H1 (cell line): ENCODE measurements around the gene AFG1L. TPM values are rescaled to one million over a fixed set of nuclear protein-coding genes. Genes with fewer than 3 reads are reported as not detected.
A peak's percentile ranks its signal among the peaks of the same experiment; 100 is the strongest.

Source experiments
- CTCF ChIA-PET: fragments of 300-600 bp; sonication (Branson Sonifier 250); formaldehyde crosslinking; loops from one replicate; lab custom pipeline; 2021; ENCODE audit not compliant: partially characterized antibody; lab: Charles Lee
- POLR2A ChIA-PET: fragments of 300-600 bp; sonication (Branson Sonifier 250); formaldehyde crosslinking; loops from one replicate; lab custom pipeline; 2021; ENCODE audit warnings: inconsistent platforms; ENCODE audit not compliant: partially characterized antibody; lab: Charles Lee
- DNase-seq, 2 experiments: peaks; one replicate each; pipeline versions ENCODE4 v3.0.0 to v3.0.0-alpha.2; 2010 to 2022; ENCODE audit warnings: low spot score in 2 of 2, low read depth in 1 of 2, mixed read lengths in 1 of 2
- FAIRE-seq: peaks from 2 replicates; lab custom pipeline; 2011; peaks lifted over from hg19 to GRCh38; lab: Jason Lieb, UNC
- H2AFZ ChIP-seq: 2 replicates; pipeline ENCODE4 v1.8.1; 2012; ENCODE audit warnings: low read length, inconsistent platforms
- H2AK5ac ChIP-seq: 2 replicates; pipeline ENCODE4 v1.6.1; 2013; ENCODE audit warnings: low read depth, low read length
- H2BK120ac ChIP-seq: replicated peaks from 2 replicates; pipeline ENCODE3; 2013; ENCODE audit warnings: low read depth, low read length, inconsistent platforms
- H2BK12ac ChIP-seq: 2 replicates; pipeline ENCODE4 v1.6.1; 2013; ENCODE audit warnings: low read depth, low read length
- H2BK15ac ChIP-seq: 2 replicates; pipeline ENCODE4 v1.6.1; 2013; ENCODE audit warnings: low read length
- H2BK20ac ChIP-seq: 2 replicates; pipeline ENCODE4 v1.6.1; 2013; ENCODE audit warnings: low read length
- H2BK5ac ChIP-seq: 2 replicates; pipeline ENCODE4 v1.6.1; 2013; ENCODE audit warnings: low read depth, low read length
- H3K14ac ChIP-seq: 2 replicates; pipeline ENCODE4 v1.6.1; 2013; ENCODE audit warnings: inconsistent platforms; ENCODE audit not compliant: insufficient read length
- H3K18ac ChIP-seq: 2 replicates; pipeline ENCODE4 v1.6.1; 2013; ENCODE audit warnings: low read length; ENCODE audit errors: extremely low read depth
- H3K23ac ChIP-seq: 2 replicates; pipeline ENCODE4 v1.6.1; 2013; ENCODE audit warnings: inconsistent platforms; ENCODE audit not compliant: insufficient read length
- H3K23me2 ChIP-seq: 2 replicates; pipeline ENCODE4 v1.6.1; 2013; ENCODE audit warnings: low read depth, low read length
- H3K27ac ChIP-seq: 2 replicates; pipeline ENCODE4 v1.6.1; 2011; ENCODE audit warnings: low read depth, low read length, inconsistent platforms
- H3K27me3 ChIP-seq, 4 experiments: replicated peaks in 1 of 4; 1 replicate in 1 of 4; 2 replicates in 3 of 4; pipeline versions ENCODE4 v1.6.1 to v1.8.1; 2011 to 2013; ENCODE audit warnings: low read length in 3 of 4, mild to moderate bottlenecking in 3 of 4, inconsistent platforms in 2 of 4, mixed read lengths in 2 of 4, moderate library complexity in 1 of 4; ENCODE audit not compliant: control insufficient read depth in 3 of 4, insufficient read depth in 3 of 4; ENCODE audit errors: extremely low read depth in 1 of 4
- H3K36me3 ChIP-seq, 4 experiments: 2 replicates each; pipeline versions ENCODE4 v1.6.1 to v1.8.1; 2011 to 2013; ENCODE audit warnings: mild to moderate bottlenecking in 4 of 4, low read length in 3 of 4, moderate library complexity in 2 of 4, control low read depth in 1 of 4, inconsistent platforms in 1 of 4; ENCODE audit not compliant: insufficient read depth in 4 of 4, control insufficient read depth in 2 of 4
- H3K4ac ChIP-seq: replicated peaks from 2 replicates; pipeline ENCODE3; 2013; ENCODE audit warnings: low read length, low read depth, mixed read lengths, inconsistent platforms; ENCODE audit not compliant: insufficient read length
- H3K4me1 ChIP-seq, 4 experiments: replicated peaks in 1 of 4; 1 replicate in 1 of 4; 2 replicates in 3 of 4; pipeline versions ENCODE4 v1.6.1 to v1.8.1; 2011 to 2013; ENCODE audit warnings: low read length in 3 of 4, inconsistent platforms in 2 of 4, mixed read lengths in 1 of 4; ENCODE audit not compliant: insufficient read depth in 4 of 4, control insufficient read depth in 3 of 4
- H3K4me2 ChIP-seq, 2 experiments: 2 replicates each; pipeline versions ENCODE4 v1.6.1 to v1.8.1; 2011 to 2013; ENCODE audit warnings: low read depth in 2 of 2, low read length in 2 of 2, control low read depth in 1 of 2, inconsistent platforms in 1 of 2, mild to moderate bottlenecking in 1 of 2; ENCODE audit not compliant: insufficient read depth in 1 of 2
- H3K4me3 ChIP-seq, 4 experiments: fragments of 200-600, 300-600 bp in 1 of 4; sonication (generic), shearing (Covaris generic), sonication (Bioruptor Twin) in 1 of 4; 2 replicates each; pipeline versions ENCODE4 v1.5.1 to v1.8.1; 2011 to 2016; ENCODE audit warnings: low read length in 4 of 4, low read depth in 3 of 4, control low read depth in 2 of 4, inconsistent platforms in 2 of 4, mild to moderate bottlenecking in 2 of 4, mixed read lengths in 1 of 4, moderate library complexity in 1 of 4; ENCODE audit not compliant: insufficient read depth in 2 of 4; ENCODE audit errors: extremely low read depth in 1 of 4
- H3K56ac ChIP-seq: replicated peaks from 2 replicates; pipeline ENCODE3; 2013; ENCODE audit warnings: low read depth, mild to moderate bottlenecking, mixed read lengths, low read length, inconsistent platforms; ENCODE audit not compliant: insufficient read length
- H3K79me1 ChIP-seq: 2 replicates; pipeline ENCODE4 v1.6.1; 2013; ENCODE audit warnings: low read depth, low read length, control low read depth
- H3K79me2 ChIP-seq, 2 experiments: 2 replicates each; pipeline versions ENCODE4 v1.6.1 to v1.8.1; 2012 to 2013; ENCODE audit warnings: low read length in 2 of 2, mild to moderate bottlenecking in 2 of 2, inconsistent platforms in 1 of 2; ENCODE audit not compliant: insufficient read depth in 2 of 2, control insufficient read depth in 1 of 2
- H3K9ac ChIP-seq, 4 experiments: replicated peaks in 1 of 4; 1 replicate in 1 of 4; 2 replicates in 3 of 4; pipeline versions ENCODE4 v1.6.1 to v1.8.1; 2011 to 2013; ENCODE audit warnings: low read depth in 3 of 4, low read length in 3 of 4, control low read depth in 2 of 4, mild to moderate bottlenecking in 2 of 4, moderate library complexity in 2 of 4, inconsistent platforms in 1 of 4; ENCODE audit errors: extremely low read depth in 1 of 4
- H3K9me3 ChIP-seq, 2 experiments: 2 replicates each; pipeline versions ENCODE4 v1.6.1 to v1.8.1; 2012 to 2013; ENCODE audit warnings: mild to moderate bottlenecking in 2 of 2, moderate library complexity in 2 of 2, control low read depth in 1 of 2, inconsistent platforms in 1 of 2, low read depth in 1 of 2, low read length in 1 of 2, mixed read lengths in 1 of 2; ENCODE audit not compliant: insufficient read depth in 2 of 2
- H4K20me1 ChIP-seq, 2 experiments: replicated peaks in 1 of 2; 2 replicates each; pipeline versions ENCODE3 to v1.8.1; 2011 to 2013; ENCODE audit warnings: inconsistent platforms in 2 of 2, low read length in 2 of 2, mild to moderate bottlenecking in 1 of 2; ENCODE audit not compliant: insufficient read depth in 2 of 2, control insufficient read depth in 1 of 2
- H4K5ac ChIP-seq: 2 replicates; pipeline ENCODE4 v1.6.1; 2013; ENCODE audit warnings: low read length, low read depth, mixed read lengths, inconsistent platforms; ENCODE audit not compliant: insufficient read length
- H4K8ac ChIP-seq: 2 replicates; pipeline ENCODE4 v1.8.0; 2013; ENCODE audit warnings: mild to moderate bottlenecking, moderate library complexity, low read length, inconsistent platforms; ENCODE audit not compliant: insufficient read depth; ENCODE audit errors: extremely low read depth
- H4K91ac ChIP-seq: replicated peaks from 2 replicates; pipeline ENCODE3; 2013; ENCODE audit warnings: low read length, mixed read lengths, inconsistent platforms; ENCODE audit not compliant: insufficient read length
- NANOG ChIP-seq: IDR thresholded peaks from 2 replicates; pipeline ENCODE4 v1.6.1; 2011; ENCODE audit warnings: low read length, low read depth, mild to moderate bottlenecking, inconsistent platforms; ENCODE audit not compliant: insufficient read depth, poor library complexity, severe bottlenecking
- RAD21 ChIP-seq, 2 experiments: IDR thresholded peaks in 1 of 2; conservative IDR thresholded peaks in 1 of 2; 2 replicates each; pipeline ENCODE4 v1.6.1; 2011; ENCODE audit warnings: low read depth in 2 of 2, low read length in 2 of 2, improper control_type of control experiment in 1 of 2, inconsistent platforms in 1 of 2, mild to moderate bottlenecking in 1 of 2, moderate library complexity in 1 of 2
- TEAD4 ChIP-seq: IDR thresholded peaks from 2 replicates; pipeline ENCODE4 v1.6.1; 2012; ENCODE audit warnings: low read depth, low read length, inconsistent platforms, mixed read lengths
- WGBS, 2 experiments: shearing (Covaris generic) in 1 of 2; methylation state at CpG; one replicate each; pipeline versions ENCODE4 v1.1.6 to v1.1.7; 2013 to 2015; ENCODE audit warnings: low lambda C conversion rate in 2 of 2, mixed read lengths in 2 of 2, inconsistent platforms in 1 of 2, low coverage in 1 of 2, missing lambda C conversion rate in 1 of 2; ENCODE audit not compliant: insufficient replicate concordance in 2 of 2, insufficient coverage in 1 of 2, insufficient read length in 1 of 2; ENCODE audit errors: extremely low coverage in 1 of 2, missing lambda C conversion rate in 1 of 2; 5-methylcytosine and 5-hydroxymethylcytosine counted together
- polyA plus RNA-seq, 7 experiments: library from polyadenylated mRNA; depleted of rRNA in 3 of 7; stranded (reverse) in 5 of 7; unstranded in 2 of 7; fragments of >200 nt in 5 of 7; fragments of 200-250 nt in 2 of 7; gene quantifications; 1 replicate in 5 of 7; 2 replicates in 1 of 7; 4 replicates in 1 of 7; pipeline versions ENCODE4 v1.2.1 to v1.2.3, GENCODE V29; 2011 to 2013; ENCODE audit warnings: missing spikeins in 2 of 7, mixed read lengths in 2 of 7
- total RNA-seq: library from RNA; stranded (reverse); fragmentation: NEBNext Ultra II Directional; extraction: Animal tissue kit (Norgen Biotek cat#: 25700); gene quantifications from 2 replicates; pipeline ENCODE4 v1.2.1, GENCODE V29; 2021

The AFG1L gene
- total and polyA plus RNA-seq, 2 of the 8 experiments (the other 6 are each of a cell fraction or from before 2014, with no cell fraction given): 0.98 to 5.7 TPM

DNA sequence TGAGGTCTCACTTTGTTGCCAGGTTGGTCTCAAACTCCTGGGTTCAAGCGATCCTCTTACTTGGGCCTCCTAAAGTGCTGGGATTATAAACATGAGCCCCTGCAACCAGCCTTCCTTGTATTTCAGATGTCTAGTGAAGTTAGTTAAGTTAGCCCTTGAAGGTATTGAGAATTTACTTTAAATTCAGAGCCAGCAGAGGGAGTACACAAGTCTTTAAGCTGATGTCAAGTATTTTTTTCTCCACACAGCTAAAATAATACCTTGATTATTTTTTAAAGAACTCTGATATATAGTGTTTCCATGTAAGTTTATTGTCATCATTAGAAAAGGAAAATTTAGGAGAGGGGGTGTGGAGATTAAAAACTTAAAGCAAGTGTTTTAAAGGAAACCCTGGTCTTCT is 275.7 kb downstream of the AFG1L start:
- Histone ChIP-seq H3K79me2 (peaks cover 0 to 76% of the 10 kb centered on the region in 2 experiments; a peak in 2 of 4 replicates), H3K4me2 (no peak overlapping the region)
- POLR2A ChIA-PET: interaction anchor here (1.3 to 1.9 kb wide), 2 partner anchors 8 to 19 kb away, joined by 3 to 5 read pairs; no protein-coding TSS in a partner anchor

More for the DNA sequence above, 275.7 kb downstream of the AFG1L start:
- no peak overlapping the region for H3K14ac ChIP-seq
- H4K20me1 ChIP-seq: peaks cover 2 to 6% of the 10 kb centered on the region in 2 experiments
- FAIRE-seq (no peak), DNase-seq (no peak)
- H3K23ac ChIP-seq: no peak overlapping the region
- H2AFZ ChIP-seq: no peak overlapping the region
- no peak overlapping the region for H4K8ac ChIP-seq
- no peak overlapping the region for H4K91ac ChIP-seq
- TF ChIP-seq NANOG (no peak), RAD21 (IDR thresholded peaks at IDR 0.05 in 1 of 2, conservative IDR thresholded peaks at IDR 0.05 in 1 of 2; ENCODE audit: low read depth in 2 of 2, low read length in 2 of 2) (peak in 1 of 2 experiments; percentile 11; a peak in 1 of 4 replicates), TEAD4 (no peak)
- H3K9me3 ChIP-seq: no peaks in the 10 kb centered on the region
- H4K5ac ChIP-seq: no peak overlapping the region
- H3K9ac ChIP-seq: no peak overlapping the region
- H3K56ac ChIP-seq: no peak overlapping the region
- 92% methylated on average over 1 of the region's 1 CpG; no CpG with 5 or more reads in 1 of the 2 experiments for WGBS, 2 experiments
- no peak overlapping the region for H3K27ac ChIP-seq
- no peaks in the 10 kb centered on the region for H3K27me3 ChIP-seq
- CTCF ChIA-PET: interaction anchor here (0.6 to 1.7 kb wide), 11 partner anchors 9 to 226 kb away, joined by 3 to 4 read pairs (median 3); no protein-coding TSS in a partner anchor
- H2BK20ac ChIP-seq: no peak overlapping the region
- H3K36me3 ChIP-seq: peaks cover 0 to 7% (median 3%) of the 10 kb centered on the region in 4 experiments; a peak in 4 of 8 replicates
- no peak overlapping the region for H2BK5ac ChIP-seq
- no peak overlapping the region for H3K4me3 ChIP-seq
- no peak overlapping the region for H3K18ac ChIP-seq
- H2BK12ac ChIP-seq: no peak overlapping the region
- H3K79me1 ChIP-seq: peaks cover 3% of the 10 kb centered on the region; the same call in 1 of the 2 replicates
- no peak overlapping the region for H2AK5ac ChIP-seq
- H3K4me1 ChIP-seq: no peaks in the 10 kb centered on the region; a peak in 1 of 7 replicates
- no peak overlapping the region for H3K4ac ChIP-seq
- H2BK15ac ChIP-seq: no peak overlapping the region
- no peak overlapping the region for H2BK120ac ChIP-seq
- H3K23me2 ChIP-seq: no peaks in the 10 kb centered on the region
